Bronchial epithelial cell (primary cell): ENCODE results near the gene CAMTA1. TPM values are rescaled to one million over a fixed set of nuclear protein-coding genes. Genes with fewer than 3 reads are reported as not detected.

Source experiments
- DNase-seq: peaks from one replicate; pipeline ENCODE4 v3.0.0-alpha.2; 2010; ENCODE audit warnings: low read depth
- FAIRE-seq: peaks from 2 replicates; lab custom pipeline; 2011; peaks lifted over from hg19 to GRCh38; lab: Jason Lieb, UNC
- H3K27me3 ChIP-seq: 2 replicates; pipeline ENCODE4 v1.5.1; 2011; ENCODE audit warnings: low read length; ENCODE audit not compliant: control insufficient read depth, insufficient read depth
- H3K36me3 ChIP-seq: 2 replicates; pipeline ENCODE4 v1.5.1; 2011; ENCODE audit warnings: low read length; ENCODE audit not compliant: control insufficient read depth, insufficient read depth
- H3K4me3 ChIP-seq: 2 replicates; pipeline ENCODE4 v1.5.1; 2011; ENCODE audit warnings: mild to moderate bottlenecking, low read depth, low read length, control low read depth
- CTCF ChIP-seq: IDR thresholded peaks from 2 replicates; pipeline ENCODE4 v1.5.1; 2011; ENCODE audit warnings: mild to moderate bottlenecking, moderate library complexity, low read length, control low read depth, inconsistent platforms; ENCODE audit not compliant: insufficient read depth, severe bottlenecking
- total RNA-seq: library from RNA; depleted of rRNA; stranded (reverse); fragments of >200 nt; gene quantifications from 2 replicates; pipeline ENCODE4 v1.2.1, GENCODE V29; 2014

Gene CAMTA1
- total RNA-seq, 1 donor from 2014 or later: 68.2 TPM

GRCh38 chr1:7422081-7422480, 636.8 kb downstream of the CAMTA1 start:
- no peak overlapping the region for H3K4me3 ChIP-seq
- FAIRE-seq (no peak), DNase-seq (no peak)
- H3K27me3 ChIP-seq: no peaks in the 10 kb centered on the region
- H3K36me3 ChIP-seq: no peaks in the 10 kb centered on the region
- no peak for TF ChIP-seq CTCF

DNA sequence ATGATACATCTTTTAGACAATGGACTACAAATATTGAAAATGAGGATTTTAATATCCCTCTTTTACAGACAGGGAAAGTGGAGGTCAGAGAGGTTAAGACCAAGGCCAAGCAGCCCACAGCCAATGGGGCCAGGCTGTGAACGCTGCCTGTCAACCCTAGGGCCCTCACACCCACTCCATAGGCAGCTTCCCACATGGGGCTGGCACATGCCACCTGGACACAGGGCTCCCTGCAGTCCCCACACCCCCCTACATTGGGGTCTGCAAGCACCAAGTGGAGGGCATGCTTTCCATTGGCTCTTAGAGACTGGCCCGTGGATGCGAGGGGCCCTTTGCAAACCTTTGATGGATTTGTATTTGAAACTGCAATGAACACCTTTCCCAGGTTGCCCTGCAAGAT, 637.3 kb downstream of the CAMTA1 start:
- DNase-seq: no peak
- H3K27me3 ChIP-seq: no peaks in the 10 kb centered on the region
- no peaks in the 10 kb centered on the region for H3K36me3 ChIP-seq
- FAIRE-seq: no peak
- H3K4me3 ChIP-seq: no peak overlapping the region
- TF ChIP-seq CTCF: no peak

- no peaks in the 10 kb centered on the region for H3K36me3 ChIP-seq
- no peak for FAIRE-seq
- H3K4me3 ChIP-seq: no peak overlapping the region
- no peak for TF ChIP-seq CTCF
- H3K27me3 ChIP-seq: no peaks in the 10 kb centered on the region
- DNase-seq: no peak
Measured at GRCh38 chr1:7422966-7423365, 637.7 kb downstream of the CAMTA1 start.

- no peaks in the 10 kb centered on the region for H3K27me3 ChIP-seq
- no peak overlapping the region for H3K4me3 ChIP-seq
- DNase-seq (no peak), FAIRE-seq (no peak)
- no peak for TF ChIP-seq CTCF
- H3K36me3 ChIP-seq: no peaks in the 10 kb centered on the region
Measured at GRCh38 chr1:7424352-7424890, 639.2 kb downstream of the CAMTA1 start.

DNA sequence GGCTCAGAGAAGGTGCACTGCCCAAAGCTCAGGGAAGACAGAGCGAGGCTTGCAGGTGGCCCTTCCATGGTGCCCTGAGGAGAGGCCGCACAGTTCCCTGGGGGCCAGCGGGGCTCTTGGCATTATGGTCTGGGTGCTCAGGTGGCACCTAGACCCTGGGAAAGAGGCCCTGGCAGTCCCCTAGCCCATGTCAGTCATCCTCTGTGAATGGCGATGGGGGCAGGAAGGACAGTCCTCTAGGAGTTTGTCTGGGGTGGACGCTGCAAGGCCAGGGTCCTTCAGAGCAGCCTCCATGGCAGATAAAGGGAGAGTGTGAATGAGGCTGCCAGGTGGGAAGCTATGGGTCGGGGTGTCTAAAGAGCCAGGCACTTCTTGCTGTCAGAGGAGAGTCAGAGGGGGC, 640.0 kb downstream of the CAMTA1 start:
- Histone ChIP-seq H3K27me3 (no peaks in the 10 kb centered on the region), H3K36me3 (no peaks in the 10 kb centered on the region), H3K4me3 (no peak overlapping the region)
- DNase-seq: no peak
- no peak for FAIRE-seq
- TF ChIP-seq CTCF: no peak

DNA sequence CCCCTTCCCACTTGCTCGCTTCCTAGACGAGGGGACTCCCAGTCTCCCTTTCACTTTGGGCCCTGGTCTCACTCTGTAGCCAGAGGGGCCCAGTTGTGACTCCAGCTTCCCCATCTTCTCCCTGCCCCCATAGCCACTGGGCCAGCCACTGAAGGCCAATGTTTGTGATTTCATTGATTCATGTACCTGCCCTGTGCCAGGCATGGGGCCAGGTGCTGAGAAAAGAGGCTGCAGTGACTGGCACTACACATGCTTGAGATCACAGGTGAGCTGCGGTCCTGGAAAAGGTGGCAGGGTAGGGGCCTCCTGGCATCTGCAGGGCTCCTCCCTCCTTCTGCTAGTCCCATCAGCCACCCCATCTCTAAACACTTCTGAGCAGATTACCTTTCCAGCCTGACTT, 640.5 kb downstream of the CAMTA1 start:
- FAIRE-seq (no peak), DNase-seq (no peak)
- Histone ChIP-seq H3K4me3 (no peak overlapping the region), H3K36me3 (no peaks in the 10 kb centered on the region), H3K27me3 (no peaks in the 10 kb centered on the region)
- no peak for TF ChIP-seq CTCF
